Activated CD4-positive, alpha-beta T cell treated with anti-CD3 and anti-CD28 coated beads, Interleukin-2, amount 10 ng/mL, durations not matched to agents 7 days and 5 days (primary cell): ENCODE measurements around the gene NEK10. TPM values are rescaled to one million over a fixed set of nuclear protein-coding genes. Genes with fewer than 3 reads are reported as not detected.

ENCODE experiments used
- CTCF ChIA-PET: fragments of 350-600 bp; sonication (Branson Sonifier 250); formaldehyde crosslinking; loops from one replicate; lab custom pipeline; 2021; ENCODE audit warnings: antibody characterized with exemption; lab: Charles Lee
- POLR2A ChIA-PET: fragments of 350-600 bp; sonication (Branson Sonifier 250); formaldehyde crosslinking; loops from one replicate; lab custom pipeline; 2021; ENCODE audit warnings: antibody characterized with exemption; lab: Charles Lee
- DNase-seq: peaks from one replicate; pipeline ENCODE4 v3.0.0-alpha.2; 2020
- H3K27ac Mint-ChIP-seq: one replicate; pipeline ENCODE4 v1.8.0; 2021; ENCODE audit warnings: mild to moderate bottlenecking, moderate library complexity, mixed read lengths
- H3K27me3 Mint-ChIP-seq: one replicate; pipeline ENCODE4 v1.8.0; 2021; ENCODE audit warnings: mixed read lengths
- H3K36me3 Mint-ChIP-seq: one replicate; pipeline ENCODE4 v1.8.0; 2021; ENCODE audit warnings: low read depth, mixed read lengths
- H3K4me1 Mint-ChIP-seq: one replicate; pipeline ENCODE4 v1.8.0; 2021; ENCODE audit warnings: mixed read lengths
- H3K4me3 Mint-ChIP-seq: one replicate; pipeline ENCODE4 v1.8.0; 2021; ENCODE audit warnings: mild to moderate bottlenecking, moderate library complexity, mixed read lengths
- H3K9me3 Mint-ChIP-seq: one replicate; pipeline ENCODE4 v1.8.0; 2021; ENCODE audit warnings: mixed read lengths
- total RNA-seq, 2 experiments: library from RNA; stranded (reverse); gene quantifications; one replicate each; pipeline ENCODE4 v1.2.3, GENCODE V29; 2021

Gene NEK10
- total RNA-seq, 2 experiments from 2014 or later = 0.56 to 0.79 TPM

DNA sequence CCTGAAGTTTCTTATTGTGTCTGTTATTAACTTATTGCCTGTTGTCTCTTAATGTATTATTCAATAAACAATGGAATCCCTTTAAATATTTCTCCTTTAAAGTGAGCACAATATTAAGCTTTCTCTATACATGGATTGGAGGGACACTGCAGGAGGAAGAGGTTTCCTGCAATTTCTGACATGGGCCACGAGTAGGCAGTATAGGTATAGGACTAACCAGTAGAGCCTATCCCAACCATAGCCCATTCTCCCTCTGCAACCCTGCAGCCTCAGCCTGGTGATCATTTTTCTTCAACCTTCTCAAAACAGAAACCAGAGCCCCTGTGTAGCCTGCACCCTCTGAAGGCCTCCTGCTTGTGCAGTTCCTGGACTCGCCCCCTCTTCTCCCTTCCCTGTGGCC, 124.8 kb downstream of the NEK10 start:
- DNase-seq = no peak
- Mint-ChIP-seq H3K27me3 (no peaks in the 10 kb centered on the region), H3K4me3 (no peak overlapping the region), H3K4me1 (no peaks in the 10 kb centered on the region), H3K36me3 (no peaks in the 10 kb centered on the region), H3K9me3 (no peaks in the 10 kb centered on the region), H3K27ac (no peak overlapping the region)
- POLR2A ChIA-PET = no interaction called here
- CTCF ChIA-PET = no interaction called here

DNA sequence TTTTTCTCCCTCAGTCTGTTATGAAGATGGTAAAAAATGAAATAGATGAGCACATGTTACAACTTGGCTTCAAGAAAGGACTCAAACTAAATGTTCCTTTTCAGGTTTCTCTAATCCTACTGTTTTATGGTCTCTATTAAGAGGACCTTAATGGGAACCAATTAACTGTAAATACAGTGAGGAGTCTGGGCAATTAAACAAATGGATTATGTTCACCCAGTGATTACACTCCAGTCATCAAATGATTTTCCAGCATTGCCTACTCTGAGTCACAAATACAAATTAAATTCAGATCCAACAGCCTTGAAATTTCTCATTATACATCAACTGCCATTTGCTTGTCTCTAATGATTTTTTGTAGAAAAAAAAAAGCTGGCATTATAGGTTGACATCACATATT, 129.2 kb downstream of the NEK10 start:
- Mint-ChIP-seq H3K27ac (no peak overlapping the region), H3K36me3 (no peaks in the 10 kb centered on the region), H3K4me3 (no peak overlapping the region), H3K4me1 (no peaks in the 10 kb centered on the region), H3K27me3 (no peaks in the 10 kb centered on the region), H3K9me3 (peaks cover 17% of the 10 kb centered on the region)
- no peak for DNase-seq
- ChIA-PET CTCF (no interaction called here), POLR2A (no interaction called here)

DNA sequence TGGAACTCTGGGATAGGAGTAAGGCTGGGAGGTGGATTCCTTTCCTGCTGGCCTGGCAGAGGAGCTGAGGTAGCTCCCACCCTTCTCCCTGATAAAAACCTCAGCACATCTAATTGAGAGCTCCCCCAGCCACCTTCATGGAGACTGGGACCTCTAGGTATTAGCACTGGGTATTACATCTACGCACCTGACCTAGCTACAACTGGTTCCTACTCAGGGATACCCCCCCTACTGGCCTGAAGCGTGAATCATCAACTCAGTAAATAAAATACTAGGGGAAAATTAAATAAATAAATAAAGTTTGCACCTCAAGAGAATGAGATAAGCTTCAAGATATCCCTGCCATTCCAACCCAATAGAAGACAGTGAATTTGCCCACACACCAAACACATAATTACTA, 140.4 kb downstream of the NEK10 start:
- no peaks in the 10 kb centered on the region for H3K36me3 Mint-ChIP-seq
- H3K4me3 Mint-ChIP-seq = no peak overlapping the region
- H3K4me1 Mint-ChIP-seq = peaks cover 3% of the 10 kb centered on the region
- peaks cover 16% of the 10 kb centered on the region for H3K9me3 Mint-ChIP-seq
- no peak for DNase-seq
- POLR2A ChIA-PET = no interaction called here
- CTCF ChIA-PET = interaction anchor here (1.3 kb wide), 1 partner anchor 25 kb away, joined by 3 read pairs; no protein-coding TSS in a partner anchor
- H3K27ac Mint-ChIP-seq = no peak overlapping the region
- H3K27me3 Mint-ChIP-seq = no peaks in the 10 kb centered on the region

DNA sequence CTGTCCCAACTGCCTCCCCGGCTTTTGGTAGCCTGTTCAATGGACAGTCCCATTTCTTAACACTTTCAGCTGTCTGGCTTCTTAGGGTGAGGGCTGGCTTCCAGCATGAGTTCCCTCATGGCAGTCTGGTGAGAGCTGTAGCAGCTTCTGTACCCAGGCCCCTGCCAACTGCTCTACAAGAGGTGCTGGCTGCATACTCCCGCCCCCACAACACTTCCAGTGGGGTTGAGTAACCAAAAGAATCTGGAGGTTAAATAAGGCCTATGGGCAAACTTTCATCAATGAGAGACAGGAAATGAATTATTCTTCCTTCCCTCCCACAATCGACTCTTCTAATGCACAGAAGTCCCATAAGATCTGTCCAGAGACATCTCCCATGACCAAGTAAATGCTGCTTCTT, 145.0 kb downstream of the NEK10 start:
- Mint-ChIP-seq H3K36me3 (no peaks in the 10 kb centered on the region), H3K4me3 (no peak overlapping the region), H3K4me1 (no peaks in the 10 kb centered on the region), H3K9me3 (no peaks in the 10 kb centered on the region), H3K27ac (no peak overlapping the region), H3K27me3 (no peaks in the 10 kb centered on the region)
- CTCF ChIA-PET = no interaction called here
- no peak for DNase-seq
- POLR2A ChIA-PET = no interaction called here

DNA sequence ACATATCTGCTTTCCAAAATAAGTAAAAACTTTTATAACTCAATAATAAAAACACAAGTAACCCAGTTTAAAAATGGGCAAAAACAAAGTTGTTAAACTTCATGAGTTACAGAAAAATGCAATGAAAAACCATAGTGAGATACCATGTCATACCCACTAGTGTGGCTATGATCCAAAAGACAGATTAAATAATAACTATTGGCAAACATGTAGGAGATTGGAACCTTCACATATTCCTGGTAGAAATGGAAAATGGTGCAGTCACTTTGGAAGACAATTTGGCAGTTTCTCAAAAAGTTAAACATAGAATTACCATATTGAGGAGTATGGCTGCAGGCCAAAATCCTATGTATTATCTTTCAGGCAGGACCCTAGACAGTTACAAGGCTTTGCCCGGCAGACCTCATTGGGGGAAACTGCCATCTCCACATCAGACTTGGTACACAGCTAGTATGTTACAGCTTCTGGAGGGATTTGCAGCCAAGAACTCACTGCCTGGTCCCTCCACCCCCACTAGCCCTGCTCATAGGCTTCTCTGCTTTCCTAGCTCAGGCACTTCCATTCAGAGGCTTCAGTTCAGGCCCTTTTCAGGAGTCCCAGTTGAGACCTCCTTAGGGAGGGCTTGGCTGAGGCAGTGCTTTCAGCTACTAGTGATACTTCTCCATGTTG, 147.8 kb downstream of the NEK10 start:
- Mint-ChIP-seq H3K4me1 (no peaks in the 10 kb centered on the region), H3K9me3 (no peaks in the 10 kb centered on the region), H3K27ac (no peak overlapping the region), H3K27me3 (no peaks in the 10 kb centered on the region), H3K36me3 (no peaks in the 10 kb centered on the region), H3K4me3 (no peak overlapping the region)
- ChIA-PET POLR2A (no interaction called here), CTCF (no interaction called here)
- DNase-seq = no peak

DNA sequence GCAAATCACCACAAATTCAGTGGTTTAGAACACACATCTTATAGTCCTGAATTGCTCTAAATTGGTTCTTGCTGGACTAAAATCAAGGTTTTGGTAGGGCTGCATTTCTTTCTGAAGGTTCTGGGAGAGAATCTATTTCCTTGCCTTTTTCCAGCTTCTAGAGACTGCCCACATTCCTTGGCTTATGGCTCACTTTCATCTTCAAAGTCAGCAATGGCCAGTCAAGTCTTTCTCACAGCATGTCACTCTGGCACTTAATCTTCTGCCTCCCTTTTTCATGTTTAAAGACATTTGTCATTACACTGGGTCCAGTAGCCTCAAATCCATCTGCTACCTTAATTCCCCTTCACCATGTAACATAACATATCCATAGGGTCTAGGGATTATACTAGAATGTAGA, 149.0 kb downstream of the NEK10 start:
- no peak overlapping the region for H3K27ac Mint-ChIP-seq
- ChIA-PET POLR2A (no interaction called here), CTCF (interaction anchor here (1.1 kb wide), 1 partner anchor 8 kb away, joined by 3 read pairs; no protein-coding TSS in a partner anchor)
- H3K4me3 Mint-ChIP-seq = no peak overlapping the region
- no peak for DNase-seq
- no peaks in the 10 kb centered on the region for H3K4me1 Mint-ChIP-seq
- no peaks in the 10 kb centered on the region for H3K9me3 Mint-ChIP-seq
- H3K27me3 Mint-ChIP-seq = no peaks in the 10 kb centered on the region
- H3K36me3 Mint-ChIP-seq = no peaks in the 10 kb centered on the region

DNA sequence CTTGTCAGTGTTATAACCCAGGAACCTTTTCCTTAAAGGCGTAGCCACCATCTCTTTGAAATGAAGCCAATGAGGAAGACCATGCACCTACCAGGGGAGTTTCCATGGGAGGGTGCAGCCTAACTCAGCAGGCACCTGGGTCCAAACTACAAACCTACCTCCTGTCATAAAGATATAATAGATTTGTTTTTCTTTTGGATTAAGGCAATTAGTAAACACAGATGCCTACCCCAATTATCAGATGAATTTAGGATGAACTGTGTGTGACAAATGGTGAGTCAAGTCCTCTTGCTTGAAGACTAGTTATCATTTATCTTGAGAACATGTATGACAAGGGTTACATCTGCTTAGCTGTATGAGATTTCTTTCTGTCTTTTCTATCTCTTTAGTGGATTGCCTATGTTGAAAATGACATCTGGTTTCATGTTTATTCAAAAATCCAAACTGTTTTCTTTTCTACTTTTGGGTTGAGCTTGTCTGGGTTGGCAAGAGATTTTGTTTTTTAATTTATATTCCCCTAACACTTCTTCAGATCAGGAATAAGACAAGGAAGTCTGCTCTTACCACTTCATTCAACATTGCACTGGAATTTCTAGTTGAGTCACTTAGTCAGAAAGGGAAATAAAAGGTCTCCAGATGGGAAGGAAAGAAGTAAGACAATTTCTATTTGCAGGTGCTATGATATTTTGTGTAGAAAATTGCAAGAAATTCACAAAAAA, 149.9 kb downstream of the NEK10 start:
- ChIA-PET POLR2A (no interaction called here), CTCF (interaction anchor here (0.6 to 1.1 kb wide), 2 partner anchors 9 to 28 kb away, joined by 3 read pairs; no protein-coding TSS in a partner anchor)
- Mint-ChIP-seq H3K9me3 (no peaks in the 10 kb centered on the region), H3K4me3 (no peak overlapping the region), H3K27ac (no peak overlapping the region), H3K27me3 (no peaks in the 10 kb centered on the region), H3K4me1 (no peaks in the 10 kb centered on the region), H3K36me3 (no peaks in the 10 kb centered on the region)
- DNase-seq = no peak

DNA sequence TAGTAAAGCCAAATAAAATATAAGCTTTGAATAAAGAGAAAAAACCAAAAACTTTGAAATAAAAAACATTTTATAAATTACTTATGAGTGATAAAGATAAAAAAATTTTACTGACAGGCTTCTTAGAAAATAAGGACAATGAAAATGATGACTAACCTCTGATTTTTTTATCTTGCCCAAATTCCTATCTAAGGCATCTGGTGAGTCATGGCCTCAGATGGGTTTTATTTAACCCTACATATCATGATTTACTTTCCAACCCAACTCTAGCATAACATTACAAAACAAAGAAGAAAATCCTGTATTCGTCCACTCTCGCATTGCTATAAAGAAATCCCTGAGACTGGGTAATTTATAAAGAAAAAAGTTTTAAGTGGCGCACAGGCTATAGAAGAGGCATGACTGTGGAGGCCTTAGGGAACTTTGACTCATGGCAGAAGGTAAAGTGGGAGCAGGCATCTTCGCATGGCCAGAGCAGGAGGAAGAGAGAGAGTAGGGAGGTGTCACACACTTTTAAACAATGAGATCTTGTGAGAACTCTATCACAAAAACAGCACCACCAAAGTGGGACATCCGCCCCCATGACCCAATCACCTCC, 152.1 kb downstream of the NEK10 start:
- POLR2A ChIA-PET = no interaction called here

DNA sequence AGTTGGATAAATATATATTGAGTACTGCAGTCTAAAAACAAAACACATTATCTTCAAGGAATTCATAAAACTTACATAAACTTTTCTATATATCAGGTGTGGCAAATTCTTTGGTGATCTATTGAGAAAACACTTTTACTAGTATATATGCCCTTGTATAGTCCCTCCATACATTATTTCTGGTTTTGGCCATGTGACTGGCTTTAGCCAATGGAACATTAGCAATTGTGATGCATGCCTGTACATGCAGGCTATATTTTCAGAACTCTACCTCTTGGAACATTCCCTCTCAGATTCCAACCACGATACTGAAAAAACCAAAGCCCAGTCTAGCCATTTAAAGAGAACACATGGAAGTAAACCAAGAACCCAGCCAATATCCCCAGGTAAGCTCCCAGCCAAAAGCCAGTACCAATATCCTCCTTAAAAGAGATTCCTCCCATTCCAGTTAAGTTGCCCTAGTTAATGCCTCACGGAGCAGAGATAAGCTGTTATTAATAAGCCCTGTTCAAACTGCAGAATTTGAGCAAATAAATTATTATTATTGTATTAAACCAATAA, 152.8 kb downstream of the NEK10 start:
- ChIA-PET POLR2A (no interaction called here), CTCF (no interaction called here)
- H3K27ac Mint-ChIP-seq = no peak overlapping the region
- H3K27me3 Mint-ChIP-seq = no peaks in the 10 kb centered on the region
- no peaks in the 10 kb centered on the region for H3K4me1 Mint-ChIP-seq
- no peaks in the 10 kb centered on the region for H3K36me3 Mint-ChIP-seq
- no peak overlapping the region for H3K4me3 Mint-ChIP-seq
- no peak for DNase-seq
- H3K9me3 Mint-ChIP-seq = no peaks in the 10 kb centered on the region

More for the DNA sequence above, 152.1 kb downstream of the NEK10 start:
- Mint-ChIP-seq H3K9me3 (no peaks in the 10 kb centered on the region), H3K27me3 (no peaks in the 10 kb centered on the region), H3K27ac (no peak overlapping the region), H3K4me1 (no peaks in the 10 kb centered on the region), H3K4me3 (no peak overlapping the region), H3K36me3 (no peaks in the 10 kb centered on the region)
- CTCF ChIA-PET = no interaction called here
- DNase-seq = no peak

DNA sequence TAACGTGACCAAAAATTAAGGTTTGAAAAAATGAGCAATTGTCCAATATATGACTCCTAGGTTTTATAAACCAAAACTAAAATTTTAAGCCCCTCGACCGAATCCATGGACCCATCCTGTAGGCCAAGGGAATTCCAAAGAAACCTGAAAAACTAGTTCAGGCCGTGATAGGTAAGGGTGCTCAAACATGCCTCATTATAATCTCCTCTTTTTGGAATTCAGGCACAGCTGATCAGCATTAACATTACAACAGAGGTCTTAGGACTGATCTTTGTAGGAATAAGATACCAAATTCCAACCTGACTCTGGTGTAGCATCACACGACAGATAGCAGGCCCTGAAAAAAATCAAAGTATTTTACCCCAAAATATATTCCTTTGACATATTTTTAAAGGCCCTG, 155.7 kb downstream of the NEK10 start:
- Mint-ChIP-seq H3K9me3 (no peaks in the 10 kb centered on the region), H3K36me3 (no peaks in the 10 kb centered on the region), H3K27ac (no peak overlapping the region), H3K27me3 (no peaks in the 10 kb centered on the region), H3K4me1 (no peaks in the 10 kb centered on the region), H3K4me3 (no peak overlapping the region)
- CTCF ChIA-PET = no interaction called here
- POLR2A ChIA-PET = no interaction called here
- no peak for DNase-seq

DNA sequence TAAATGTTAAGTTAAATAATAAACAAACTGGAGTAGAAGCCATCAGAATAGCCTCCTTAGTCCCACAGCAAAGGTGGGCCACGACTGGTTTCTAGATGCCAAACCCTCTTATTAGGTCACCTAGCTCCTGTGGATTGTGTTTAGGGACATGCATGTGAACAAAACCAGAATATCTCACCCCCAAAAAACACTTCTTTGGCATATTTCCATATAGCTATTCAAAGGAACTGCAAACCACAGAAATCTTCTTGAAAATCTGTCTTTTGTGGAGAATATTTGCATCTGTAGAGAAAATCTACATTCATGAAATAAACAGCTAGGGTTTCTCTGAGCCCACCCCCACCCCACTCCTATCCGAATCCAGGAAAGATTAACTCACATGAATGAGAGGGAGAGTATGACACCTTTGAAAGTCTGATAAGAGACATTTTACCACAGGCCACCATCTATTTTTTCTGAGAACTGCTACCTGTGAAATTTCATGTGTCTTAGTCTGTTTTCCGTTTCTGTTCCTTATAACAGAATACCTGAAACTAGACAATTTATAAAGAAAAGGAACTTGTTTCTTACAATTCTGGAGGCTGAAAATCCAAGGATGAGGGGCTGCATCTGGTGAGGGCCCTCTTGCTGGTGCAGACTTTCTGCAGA, 159.4 kb downstream of the NEK10 start:
- Mint-ChIP-seq H3K27ac (no peak overlapping the region), H3K4me3 (no peak overlapping the region), H3K4me1 (no peaks in the 10 kb centered on the region), H3K9me3 (no peaks in the 10 kb centered on the region), H3K36me3 (no peaks in the 10 kb centered on the region), H3K27me3 (no peaks in the 10 kb centered on the region)
- POLR2A ChIA-PET = no interaction called here
- DNase-seq = no peak
- CTCF ChIA-PET = no interaction called here

DNA sequence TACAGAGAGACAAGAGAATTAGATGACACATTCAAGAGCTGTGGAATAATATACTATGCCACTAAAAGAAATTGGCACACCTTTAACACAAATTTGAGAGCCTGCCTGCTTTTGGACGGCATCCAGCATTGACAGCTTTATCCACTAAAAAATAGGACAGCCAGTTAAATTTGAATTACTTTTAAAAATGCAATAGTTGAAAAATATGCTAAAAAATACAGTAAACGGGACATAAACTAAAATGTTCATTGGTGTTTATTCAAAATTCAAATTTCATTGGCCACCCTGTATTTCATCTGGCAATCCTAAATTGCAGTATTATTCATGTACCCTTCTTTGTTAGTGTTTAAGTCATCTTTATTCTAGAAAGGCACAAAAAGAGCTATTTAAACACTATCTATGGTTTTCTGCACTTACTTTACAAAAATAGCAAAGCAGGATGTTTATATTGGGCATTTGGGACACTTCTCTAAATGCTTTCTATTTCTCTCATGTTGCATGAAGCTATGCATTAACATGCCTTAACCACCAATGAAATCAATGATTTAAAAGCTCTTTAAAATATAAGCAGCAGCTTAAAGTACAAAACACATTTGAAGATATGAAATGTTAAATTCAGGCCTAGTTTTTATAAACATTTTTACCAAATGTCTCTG, 160.1 kb downstream of the NEK10 start:
- H3K4me3 Mint-ChIP-seq = no peak overlapping the region
- no peak overlapping the region for H3K27ac Mint-ChIP-seq
- no peaks in the 10 kb centered on the region for H3K9me3 Mint-ChIP-seq
- ChIA-PET CTCF (no interaction called here), POLR2A (no interaction called here)
- no peaks in the 10 kb centered on the region for H3K4me1 Mint-ChIP-seq
- H3K27me3 Mint-ChIP-seq = no peaks in the 10 kb centered on the region
- H3K36me3 Mint-ChIP-seq = no peaks in the 10 kb centered on the region
- DNase-seq = no peak
